ENCODE results near the gene MTPN.
A peak's percentile ranks its signal among the peaks of the same experiment; 100 is the strongest.

MTPN gene

DNA sequence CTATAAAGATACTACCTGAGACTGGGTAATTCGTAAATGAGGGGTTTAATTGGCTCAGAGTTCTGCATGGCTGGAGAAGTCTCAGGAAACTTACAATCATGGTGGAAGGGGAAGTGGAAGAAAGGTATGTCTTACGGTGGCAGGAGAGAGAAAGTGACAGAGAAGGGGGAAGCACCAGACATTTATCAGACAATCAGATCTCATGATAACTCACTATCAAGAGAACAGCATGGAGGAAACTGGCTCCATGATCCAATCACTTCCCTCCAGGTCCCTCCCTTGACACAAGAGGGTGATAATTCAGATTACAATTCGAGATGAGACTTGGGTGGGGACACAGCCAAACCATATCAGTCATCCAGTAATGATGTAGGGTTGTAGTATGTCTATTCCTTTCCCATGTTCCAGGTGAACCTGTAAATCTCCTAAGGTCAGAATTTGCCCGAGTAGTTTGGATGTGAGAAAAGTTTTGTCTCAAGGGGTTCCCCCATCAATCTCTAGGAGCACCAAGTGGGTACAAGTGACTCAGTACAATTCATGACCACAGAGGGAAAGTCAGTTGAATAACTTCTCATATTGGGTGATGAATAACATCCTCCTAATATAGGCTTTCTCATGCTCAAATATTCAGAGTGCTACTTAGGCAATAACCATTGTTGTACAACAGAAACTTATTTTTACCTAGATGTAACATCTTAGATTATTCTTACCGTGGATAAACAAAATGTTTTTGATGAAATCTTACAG lies 39.7 kb upstream of the MTPN start:
- H3K4me3 ChIP-seq (ENCODE audit: low read depth, low read length), result no peak overlapping the region
- TF ChIP-seq, protein P1, sequence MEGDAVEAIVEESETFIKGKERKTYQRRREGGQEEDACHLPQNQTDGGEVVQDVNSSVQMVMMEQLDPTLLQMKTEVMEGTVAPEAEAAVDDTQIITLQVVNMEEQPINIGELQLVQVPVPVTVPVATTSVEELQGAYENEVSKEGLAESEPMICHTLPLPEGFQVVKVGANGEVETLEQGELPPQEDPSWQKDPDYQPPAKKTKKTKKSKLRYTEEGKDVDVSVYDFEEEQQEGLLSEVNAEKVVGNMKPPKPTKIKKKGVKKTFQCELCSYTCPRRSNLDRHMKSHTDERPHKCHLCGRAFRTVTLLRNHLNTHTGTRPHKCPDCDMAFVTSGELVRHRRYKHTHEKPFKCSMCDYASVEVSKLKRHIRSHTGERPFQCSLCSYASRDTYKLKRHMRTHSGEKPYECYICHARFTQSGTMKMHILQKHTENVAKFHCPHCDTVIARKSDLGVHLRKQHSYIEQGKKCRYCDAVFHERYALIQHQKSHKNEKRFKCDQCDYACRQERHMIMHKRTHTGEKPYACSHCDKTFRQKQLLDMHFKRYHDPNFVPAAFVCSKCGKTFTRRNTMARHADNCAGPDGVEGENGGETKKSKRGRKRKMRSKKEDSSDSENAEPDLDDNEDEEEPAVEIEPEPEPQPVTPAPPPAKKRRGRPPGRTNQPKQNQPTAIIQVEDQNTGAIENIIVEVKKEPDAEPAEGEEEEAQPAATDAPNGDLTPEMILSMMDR (IDR thresholded peaks at IDR 0.05; ENCODE audit: insufficient read depth, low read length, missing control alignments), result no peak
- ChIA-PET CTCF (interaction anchor here (1.1 to 12.9 kb wide), 3 partner anchors 7 to 396 kb away, joined by 3 to 266 read pairs (median 4); no protein-coding TSS in a partner anchor), POLR2A (no interaction called here)
- no peak for DNase-seq (ENCODE audit: low read depth, low spot score)

DNA sequence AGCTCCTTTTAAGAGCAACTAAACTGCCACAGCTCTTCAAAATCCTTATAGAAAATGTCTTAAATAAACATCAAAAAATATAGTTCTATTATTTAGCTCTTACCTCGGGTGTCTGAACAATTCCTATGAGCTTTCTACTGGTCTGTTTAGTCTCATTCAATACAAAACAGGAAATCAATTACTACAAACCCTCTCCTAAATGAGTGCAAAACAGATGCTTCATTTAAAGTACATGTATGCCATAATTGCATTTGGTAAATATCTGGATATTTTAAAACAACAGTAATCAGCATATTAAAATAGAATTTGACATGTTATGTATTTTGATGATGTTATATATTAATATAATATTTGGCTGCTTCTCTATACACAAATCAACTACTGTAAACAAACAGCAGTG lies 38.5 kb upstream of the MTPN start:
- POLR2A ChIA-PET, result no interaction called here
- TF ChIP-seq, protein P1 (IDR thresholded peaks at IDR 0.05; ENCODE audit: insufficient read depth, low read length, missing control alignments), result no peak
- no peak for DNase-seq (ENCODE audit: low read depth, low spot score)
- CTCF ChIA-PET, result interaction anchor here (0.7 to 12.9 kb wide), 3 partner anchors 215 to 395 kb away, joined by 3 to 266 read pairs (median 3); no protein-coding TSS in a partner anchor
- no peak overlapping the region for H3K4me3 ChIP-seq (ENCODE audit: low read depth, low read length)

DNA sequence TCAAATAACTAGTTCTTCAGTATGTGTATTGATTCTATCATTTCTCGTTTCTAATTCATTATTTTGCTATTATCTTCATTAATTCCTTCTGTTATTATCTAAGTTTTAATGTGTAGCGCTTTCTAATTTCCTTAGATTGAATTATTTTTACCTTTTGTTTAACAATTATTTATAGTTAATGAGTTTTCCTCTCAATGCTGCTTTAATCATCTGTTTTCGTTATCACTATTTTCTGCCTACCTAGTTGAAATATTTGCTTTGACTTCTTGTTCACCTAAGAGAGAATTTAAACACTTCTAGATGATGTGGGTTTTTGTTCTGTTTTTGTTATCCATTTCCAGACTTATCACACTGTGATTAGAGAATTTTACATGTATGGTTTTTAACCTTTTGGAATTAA lies 37.5 kb upstream of the MTPN start:
- CTCF ChIA-PET, result interaction anchor here (12.9 kb wide), 1 partner anchor 214 kb away, joined by 266 read pairs; no protein-coding TSS in a partner anchor
- POLR2A ChIA-PET, result no interaction called here
- no peak overlapping the region for H3K4me3 ChIP-seq (ENCODE audit: low read depth, low read length)
- TF ChIP-seq, protein P1 (IDR thresholded peaks at IDR 0.05; ENCODE audit: insufficient read depth, low read length, missing control alignments), result no peak
- no peak for DNase-seq (ENCODE audit: low read depth, low spot score)

DNA sequence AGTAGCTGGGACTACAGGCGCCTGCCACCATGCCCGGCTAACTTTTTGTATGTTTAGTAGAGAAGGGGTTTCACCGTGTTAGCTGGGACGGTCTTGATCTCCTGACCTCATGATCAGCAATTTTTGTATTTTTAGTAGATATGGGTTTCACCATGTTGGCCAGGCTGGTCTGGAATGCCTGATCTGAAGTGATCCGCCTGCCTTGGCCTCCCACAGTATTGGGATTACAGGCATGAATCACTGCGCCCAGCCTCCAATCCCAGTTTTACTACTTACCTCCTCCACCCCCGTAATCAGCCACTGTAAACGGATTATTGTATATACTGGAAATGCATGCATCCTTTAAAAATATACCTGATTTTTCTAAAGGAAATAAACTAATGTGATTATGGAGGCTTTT lies 35.1 kb upstream of the MTPN start:
- no peak overlapping the region for H3K4me3 ChIP-seq (ENCODE audit: low read depth, low read length)
- ChIA-PET CTCF (interaction anchor here (12.9 kb wide), 1 partner anchor 211 kb away, joined by 266 read pairs; no protein-coding TSS in a partner anchor), POLR2A (no interaction called here)
- TF ChIP-seq, protein P1 (IDR thresholded peaks at IDR 0.05; ENCODE audit: insufficient read depth, low read length, missing control alignments), result no peak
- no peak for DNase-seq (ENCODE audit: low read depth, low spot score)

DNA sequence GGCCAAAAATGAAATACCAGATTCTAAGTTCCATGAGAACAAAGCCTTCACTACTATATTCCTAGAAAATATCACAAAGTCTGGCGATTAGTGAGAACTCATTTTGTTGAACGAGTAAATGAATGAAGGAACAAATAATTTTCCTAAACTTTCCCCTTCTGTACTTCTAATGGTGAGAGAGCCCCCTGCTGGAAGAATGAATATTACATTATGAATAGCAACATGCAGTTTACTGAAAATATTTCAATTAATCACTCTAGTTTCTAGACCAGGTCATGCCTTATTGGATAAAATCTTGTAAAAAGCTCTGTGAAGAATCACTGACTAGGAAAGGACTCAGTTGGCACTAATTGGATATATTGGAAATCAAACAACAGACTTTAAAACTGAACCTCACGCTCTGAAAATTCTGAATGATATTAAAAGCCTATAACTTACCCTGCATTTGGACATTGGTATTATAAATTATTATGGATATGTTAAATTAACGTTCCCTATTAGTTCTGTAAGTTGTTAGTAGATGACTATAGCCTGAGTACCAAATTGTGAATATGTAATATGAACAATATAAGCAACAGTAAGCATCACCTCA lies 32.4 kb upstream of the MTPN start:
- no peak overlapping the region for H3K4me3 ChIP-seq (ENCODE audit: low read depth, low read length)
- no peak for DNase-seq (ENCODE audit: low read depth, low spot score)
- ChIA-PET POLR2A (no interaction called here), CTCF (interaction anchor here (0.9 to 12.9 kb wide), 28 partner anchors 8 to 388 kb away, joined by 3 to 266 read pairs (median 4); partner anchors contain the start of gene STMP1)
- TF ChIP-seq, protein P1 (IDR thresholded peaks at IDR 0.05; ENCODE audit: insufficient read depth, low read length, missing control alignments), result peak; percentile 39

DNA sequence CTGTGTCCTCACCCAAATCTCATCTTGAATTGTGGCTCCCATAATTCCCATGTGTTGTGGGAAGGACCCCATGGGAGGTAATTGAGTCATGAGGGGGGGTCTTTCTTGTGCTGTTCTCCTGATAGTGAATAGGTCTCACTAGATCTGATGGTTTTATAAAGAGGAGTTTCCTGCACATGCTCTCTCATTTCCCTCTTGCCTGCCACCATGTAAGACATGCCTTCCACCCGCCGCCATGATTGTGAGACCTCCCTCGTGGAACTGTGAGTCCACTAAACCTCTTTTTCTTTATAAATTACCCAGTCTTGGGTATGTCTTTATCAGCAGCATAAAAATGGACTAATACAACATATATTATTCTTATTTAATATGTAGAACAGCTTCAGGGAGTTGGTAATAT lies 29.0 kb upstream of the MTPN start:
- TF ChIP-seq, protein P1 (IDR thresholded peaks at IDR 0.05; ENCODE audit: insufficient read depth, low read length, missing control alignments), result no peak
- no peak overlapping the region for H3K4me3 ChIP-seq (ENCODE audit: low read depth, low read length)
- DNase-seq (ENCODE audit: low read depth, low spot score), result no peak
- CTCF ChIA-PET, result interaction anchor here (1.1 to 12.9 kb wide), 4 partner anchors 11 to 361 kb away, joined by 4 to 266 read pairs (median 22); no protein-coding TSS in a partner anchor
- POLR2A ChIA-PET, result no interaction called here
